Tibial nerve (tissue), 4 donors: ENCODE measurements around the gene TOMM40. TPM values are rescaled to one million over a fixed set of nuclear protein-coding genes. Genes with fewer than 3 reads are reported as not detected.

Source experiments
- DNase-seq, 2 donors: peaks; one replicate each; pipeline ENCODE4 v3.0.0-alpha.2; 2019; ENCODE audit warnings: low spot score in 2 of 2
- H3K27ac ChIP-seq, 4 donors: fragments of 200-600 bp; sonication (generic) in 3 of 4; one replicate each; pipeline ENCODE4 v1.5.1; 2017 to 2019; ENCODE audit warnings: mild to moderate bottlenecking in 1 of 4
- H3K27me3 ChIP-seq, 2 donors: fragments of 200-600 bp; sonication (generic) in 1 of 2; one replicate each; pipeline versions ENCODE4 v1.5.1 to v1.6.0; 2017 to 2019
- H3K36me3 ChIP-seq, 3 donors: fragments of 200-600 bp; sonication (generic); one replicate each; pipeline ENCODE4 v1.5.1; 2018 to 2019
- H3K4me1 ChIP-seq, 4 donors: fragments of 200-600 bp; sonication (generic) in 3 of 4; one replicate each; pipeline ENCODE4 v1.5.1; 2017 to 2019
- H3K4me3 ChIP-seq, 4 donors: fragments of 200-600 bp; sonication (generic) in 3 of 4; one replicate each; pipeline ENCODE4 v1.5.1; 2017 to 2019; ENCODE audit warnings: mild to moderate bottlenecking in 1 of 4, moderate library complexity in 1 of 4
- H3K9me3 ChIP-seq, 4 donors: fragments of 200-600 bp; sonication (generic) in 3 of 4; one replicate each; pipeline ENCODE4 v1.5.1; 2017 to 2019
- CTCF ChIP-seq, 5 experiments: fragments of 200-600 bp in 3 of 5; fragments of 450-650 bp in 2 of 5; sonication (generic) in 3 of 5; IDR thresholded peaks; one replicate each; pipeline ENCODE4 v1.5.1; 2016 to 2019; ENCODE audit warnings: antibody characterized with exemption in 5 of 5, mild to moderate bottlenecking in 3 of 5, moderate library complexity in 2 of 5
- EP300 ChIP-seq, 2 donors: sonication (generic); formaldehyde crosslinking; IDR thresholded peaks; one replicate each; pipeline ENCODE4 v1.6.1; 2017; ENCODE audit warnings: antibody characterized with exemption in 2 of 2, mild to moderate bottlenecking in 1 of 2
- POLR2A ChIP-seq, 2 donors: fragments of 450-650 bp; IDR thresholded peaks; one replicate each; pipeline ENCODE4 v1.6.1; 2017; ENCODE audit warnings: antibody characterized with exemption in 2 of 2, mild to moderate bottlenecking in 2 of 2, moderate library complexity in 2 of 2
- WGBS, 2 donors: methylation state at CpG; one replicate each; pipeline ENCODE4 v1.1.5; 2018; 5-methylcytosine and 5-hydroxymethylcytosine counted together
- total RNA-seq, 4 donors: library from RNA; depleted of rRNA; stranded (reverse); fragments of >200 nt; gene quantifications; one replicate each; pipeline ENCODE4 v1.1.0, GENCODE V29; 2016

The TOMM40 gene
- total RNA-seq, 4 donors from 2014 or later = 30.8 to 75.9 (median 48.6) TPM

GRCh38 chr19:44939668-44940067, 48.6 kb downstream of the TOMM40 start:
- Histone ChIP-seq H3K9me3 (no peaks in the 10 kb centered on the region), H3K36me3 (no peaks in the 10 kb centered on the region), H3K27ac (no peak overlapping the region), H3K4me1 (peaks cover 0 to 6% (median 0%) of the 10 kb centered on the region in 4 donors), H3K4me3 (no peak overlapping the region), H3K27me3 (no peaks in the 10 kb centered on the region)
- TF ChIP-seq POLR2A (IDR thresholded peaks at IDR 0.05) (no peak), EP300 (IDR thresholded peaks at IDR 0.05) (no peak), CTCF (IDR thresholded peaks at IDR 0.05) (no peak)
- no peak for DNase-seq
- WGBS, 2 donors = 72 to 85% methylated on average over 5 of the region's 5 CpGs

DNA sequence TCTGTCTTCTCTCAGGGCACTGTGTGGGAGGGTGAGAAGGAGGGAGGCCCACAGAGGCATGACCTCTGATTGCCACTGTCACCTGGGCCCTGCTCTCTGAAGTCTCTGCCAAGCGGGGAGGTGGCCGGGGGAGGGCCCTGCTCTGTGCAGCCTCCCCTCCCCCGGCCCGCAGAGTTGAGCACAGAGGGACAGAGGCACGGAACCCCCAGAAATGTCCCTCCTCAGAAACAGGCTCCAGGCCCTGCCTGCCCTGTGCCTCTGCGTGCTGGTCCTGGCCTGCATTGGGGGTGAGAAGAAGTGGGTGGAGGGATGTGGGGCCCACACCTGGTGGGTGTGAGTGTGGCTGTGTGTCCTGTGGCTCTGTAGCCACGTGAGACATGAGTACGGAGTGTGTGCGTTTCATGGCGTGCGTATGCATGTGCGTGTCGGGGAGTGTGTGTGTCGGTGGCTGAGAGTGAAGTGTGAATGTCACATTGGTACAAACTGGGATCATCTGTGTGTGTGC, 51.1 kb downstream of the TOMM40 start, which contains the start of gene APOC4:
Gene APOC4 (plus strand): TSS at position 171 of the 505 bp plus-strand sequence. CDS start 41 bp downstream, at position 212.
- Histone ChIP-seq H3K4me1 (no peaks in the 10 kb centered on the region), H3K27ac (no peak within 1 kb of the TSS), H3K9me3 (no peaks in the 10 kb centered on the region), H3K36me3 (no peaks in the 10 kb centered on the region), H3K4me3 (no peak within 1 kb of the TSS), H3K27me3 (no peaks in the 10 kb centered on the region)
- TF ChIP-seq POLR2A (IDR thresholded peaks at IDR 0.05) (no peak), EP300 (IDR thresholded peaks at IDR 0.05) (no peak), CTCF (IDR thresholded peaks at IDR 0.05) (no peak)
- WGBS, 2 donors = 82% methylated on average over 14 of the region's 14 CpGs
- no peak for DNase-seq

DNA sequence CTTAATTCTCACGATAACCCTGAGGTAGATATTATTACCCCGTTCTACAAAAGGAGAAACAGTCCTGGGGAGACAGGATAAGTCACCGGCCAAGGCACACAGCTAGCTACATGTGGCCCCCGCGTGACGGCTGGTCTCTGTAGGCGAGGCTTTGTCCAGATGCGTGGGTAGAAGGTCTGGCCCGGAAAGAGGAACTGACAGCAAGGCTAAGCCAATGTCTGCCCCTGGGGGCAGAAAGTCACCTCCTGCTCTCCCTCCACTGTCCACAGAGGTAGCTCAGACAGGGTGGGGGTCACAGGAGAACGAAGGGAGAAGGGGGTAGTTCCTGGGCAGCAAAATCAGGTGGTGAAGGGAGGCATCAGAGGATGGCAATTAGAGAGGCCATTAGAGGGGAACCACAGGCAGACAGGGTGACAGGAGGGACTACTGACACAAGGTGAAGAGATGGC, 52.8 kb downstream of the TOMM40 start:
- Histone ChIP-seq H3K9me3 (no peaks in the 10 kb centered on the region), H3K27me3 (no peaks in the 10 kb centered on the region), H3K4me3 (no peak overlapping the region), H3K27ac (no peak overlapping the region), H3K36me3 (no peaks in the 10 kb centered on the region), H3K4me1 (no peaks in the 10 kb centered on the region)
- DNase-seq = peak; percentile 35 to 41
- no peak for TF ChIP-seq CTCF (IDR thresholded peaks at IDR 0.05)
- no peak for TF ChIP-seq POLR2A (IDR thresholded peaks at IDR 0.05)
- no peak for TF ChIP-seq EP300 (IDR thresholded peaks at IDR 0.05)
- 32 to 38% methylated on average over 10 of the region's 10 CpGs for WGBS, 2 donors

DNA sequence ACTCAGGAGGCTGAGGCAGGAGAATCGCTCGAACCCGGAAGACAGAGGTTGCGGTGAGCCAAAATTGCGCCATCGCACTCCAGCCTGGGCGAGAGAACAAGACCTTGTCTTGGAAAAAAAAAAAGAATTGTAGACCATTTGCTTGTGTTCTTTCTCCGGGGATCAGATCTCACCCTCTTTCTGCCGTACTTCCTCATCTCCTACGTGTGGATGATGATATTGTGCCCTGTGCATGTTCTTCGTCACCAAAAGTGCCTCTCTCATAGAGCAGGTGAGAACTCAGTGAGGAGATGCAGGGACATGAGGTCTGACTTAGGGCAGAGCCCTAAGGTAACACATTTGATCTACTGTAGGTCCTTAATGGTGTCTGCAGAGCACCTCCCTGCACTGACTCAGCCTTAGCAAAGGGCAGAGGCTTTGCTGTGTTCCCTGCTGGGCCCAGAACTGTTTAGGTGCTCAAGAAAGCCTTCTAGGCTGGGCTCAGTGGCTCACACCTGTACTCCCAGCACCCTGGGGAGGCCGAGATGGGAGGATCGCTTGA, 56.1 kb downstream of the TOMM40 start:
- DNase-seq = no peak
- TF ChIP-seq EP300 (IDR thresholded peaks at IDR 0.05) = no peak
- no peak for TF ChIP-seq CTCF (IDR thresholded peaks at IDR 0.05)
- TF ChIP-seq POLR2A (IDR thresholded peaks at IDR 0.05) = no peak
- Histone ChIP-seq H3K36me3 (peaks cover 0 to 15% (median 0%) of the 10 kb centered on the region in 3 donors), H3K27me3 (no peaks in the 10 kb centered on the region), H3K4me1 (peaks cover 0 to 19% (median 8%) of the 10 kb centered on the region in 4 donors), H3K4me3 (no peak overlapping the region), H3K27ac (no peak overlapping the region), H3K9me3 (no peaks in the 10 kb centered on the region)
- 88 to 92% methylated on average over 13 of the region's 13 CpGs for WGBS, 2 donors

- Histone ChIP-seq H3K36me3 (peaks cover 0 to 15% (median 0%) of the 10 kb centered on the region in 3 donors), H3K4me3 (no peak overlapping the region), H3K9me3 (no peaks in the 10 kb centered on the region), H3K27ac (no peak overlapping the region), H3K4me1 (peaks cover 0 to 25% (median 8%) of the 10 kb centered on the region in 4 donors), H3K27me3 (no peaks in the 10 kb centered on the region)
- DNase-seq = no peak
- no peak for TF ChIP-seq CTCF (IDR thresholded peaks at IDR 0.05)
- TF ChIP-seq EP300 (IDR thresholded peaks at IDR 0.05) = no peak
- no peak for TF ChIP-seq POLR2A (IDR thresholded peaks at IDR 0.05)
- WGBS, 2 donors = 61 to 67% methylated on average over 5 of the region's 5 CpGs
Measured at GRCh38 chr19:44948237-44948636, 57.2 kb downstream of the TOMM40 start.
